GM23248 (cell line): Measurements from ENCODE around the gene MAP3K5.

ENCODE experiments used
- EZH2 ChIP-seq: fragments of 200-600 bp; sonication (generic); IDR thresholded peaks from 2 replicates; pipeline ENCODE4 v1.6.1; 2018; ENCODE audit warnings: antibody characterized with exemption, mild to moderate bottlenecking; ENCODE audit not compliant: insufficient read depth, poor library complexity, severe bottlenecking
- EZH2phosphoT487 ChIP-seq: fragments of 200-600 bp; sonication (generic); IDR thresholded peaks from 2 replicates; pipeline ENCODE4 v1.6.1; 2018; ENCODE audit warnings: antibody characterized with exemption, moderate library complexity, mild to moderate bottlenecking, low read depth; ENCODE audit not compliant: insufficient read depth

- no peak for TF ChIP-seq EZH2phosphoT487
- TF ChIP-seq EZH2 = no peak
Measured at GRCh38 chr6:136514591-136514990, 277.7 kb downstream of the MAP3K5 start.
